ENCODE data around the gene CYP3A4. TPM values are rescaled to one million over a fixed set of nuclear protein-coding genes. Genes with fewer than 3 reads are reported as not detected.
"Not testable (repeated sequence)": the region's sequence is repeated elsewhere in the genome, so short reads cannot be mapped to it uniquely, and the experiment has no call there.

Gene CYP3A4
- total RNA-seq, 2 donors from 2014 or later = 0.14 TPM; not detected in 1

DNA sequence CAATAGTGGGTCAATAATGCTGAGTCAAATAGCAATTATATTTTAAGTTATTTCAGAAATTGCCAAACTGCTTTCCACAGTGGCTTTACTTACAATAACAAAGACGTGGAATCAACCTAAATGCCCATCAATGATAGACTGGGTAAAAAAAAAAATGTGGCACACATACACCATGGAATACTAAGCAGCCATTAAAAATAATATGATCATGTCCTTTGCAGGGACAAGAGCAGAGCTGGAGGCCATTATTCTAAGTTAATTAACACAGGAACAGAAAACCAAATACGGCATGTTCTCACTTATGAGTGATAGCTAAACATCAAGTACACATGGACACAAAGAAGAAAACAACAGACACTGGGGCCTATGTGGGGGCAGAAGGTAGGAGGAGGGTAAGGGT, 15.0 kb upstream of the CYP3A4 start:
- ATAC-seq (no peak), DNase-seq (ENCODE audit: low spot score in 2 of 2) (no peak)
- Mint-ChIP-seq H3K27ac (no peak overlapping the region), H3K36me3 (no peaks in the 10 kb centered on the region), H3K9me3 (no peaks in the 10 kb centered on the region)

DNA sequence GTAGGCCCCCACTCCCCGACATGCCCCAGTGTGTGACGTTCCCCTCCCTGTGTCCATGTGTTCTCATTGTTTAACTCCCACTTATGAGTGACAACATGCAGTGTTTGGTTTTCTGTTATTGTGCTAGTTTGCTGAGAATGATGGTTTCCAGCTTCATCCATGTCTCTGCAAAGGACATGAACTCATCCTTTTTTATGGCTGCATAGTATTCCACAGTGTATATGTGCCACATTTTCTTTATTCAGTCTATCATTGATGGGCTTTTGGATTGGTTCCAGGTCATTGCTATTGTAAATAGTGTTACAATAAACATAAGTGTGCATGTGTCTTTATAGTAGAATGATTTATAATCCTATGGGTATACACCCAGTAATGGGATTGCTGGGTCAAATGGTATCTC, 11.9 kb upstream of the CYP3A4 start:
- ATAC-seq; H3K27ac Mint-ChIP-seq; H3K9me3 Mint-ChIP-seq; H3K36me3 Mint-ChIP-seq; DNase-seq (ENCODE audit: low spot score in 2 of 2): not testable (repeated sequence)

DNA sequence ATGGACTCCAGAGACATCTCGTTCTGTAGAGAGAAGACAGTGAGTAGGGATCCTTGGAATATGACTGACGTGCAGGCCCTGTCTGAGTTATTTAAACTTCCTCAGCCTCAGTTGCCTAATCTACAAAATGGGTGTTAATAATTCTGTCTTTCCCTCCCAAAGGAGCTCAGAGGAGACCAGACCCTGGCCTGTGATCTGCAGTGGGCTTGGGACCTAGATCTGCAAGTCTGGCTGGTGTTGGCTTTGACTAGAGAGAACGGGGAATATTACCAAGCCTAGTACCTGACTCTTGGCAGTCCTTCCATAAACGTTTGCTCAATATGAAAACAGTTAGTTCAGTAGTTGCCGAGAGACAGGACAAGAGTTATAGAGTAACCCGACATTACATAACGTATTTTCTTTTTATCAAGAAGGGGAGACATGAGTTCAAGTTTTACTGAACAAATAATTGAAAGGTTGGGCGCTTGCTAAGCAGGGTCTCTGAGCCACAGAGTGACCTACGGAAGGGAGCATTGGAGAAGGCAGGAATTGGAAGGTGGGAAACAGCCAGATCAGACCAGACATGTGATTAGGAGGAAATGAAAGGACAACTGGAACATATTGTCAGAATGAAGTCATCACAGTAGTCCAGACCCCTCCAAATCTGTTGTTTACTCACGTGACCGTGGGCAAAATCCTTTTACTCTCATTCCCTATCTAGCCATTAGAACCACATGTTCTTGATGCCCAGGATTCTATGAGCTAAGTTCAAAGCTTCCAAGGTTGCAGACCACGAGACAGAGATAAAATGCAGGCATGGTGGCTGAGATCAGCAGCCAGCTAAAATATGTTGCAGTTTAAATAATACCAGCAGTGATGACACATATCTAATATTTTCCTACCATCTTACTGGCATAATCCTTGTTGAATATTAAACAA, 10.9 kb upstream of the CYP3A4 start:
- ATAC-seq (no peak), DNase-seq (ENCODE audit: low spot score in 2 of 2) (no peak)
- Mint-ChIP-seq H3K36me3 (peaks cover 1 to 7% of the 10 kb centered on the region in 2 donors), H3K9me3 (peaks cover 1 to 5% of the 10 kb centered on the region in 2 donors), H3K27ac (no peak overlapping the region)

DNA sequence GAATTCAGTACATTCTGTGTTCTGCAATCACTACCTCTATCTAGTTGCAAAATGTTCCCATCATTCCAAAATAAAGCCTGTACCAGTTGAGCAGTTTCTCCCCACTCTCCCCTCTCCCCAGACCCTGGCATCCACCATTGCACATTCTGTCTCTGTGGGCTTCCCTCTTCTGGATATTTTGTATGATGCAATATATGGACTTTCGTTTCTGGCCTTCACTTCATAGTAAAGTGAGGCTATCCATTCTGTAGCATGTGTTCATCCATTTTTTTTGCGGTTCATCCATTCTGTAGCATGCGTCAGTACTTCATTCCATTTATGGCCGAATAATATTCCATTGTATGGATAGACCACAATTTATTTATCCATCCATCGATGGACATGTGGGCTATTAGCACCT, 9.5 kb upstream of the CYP3A4 start:
- H3K36me3 Mint-ChIP-seq = peaks cover 6 to 12% of the 10 kb centered on the region in 2 donors
- no peak for ATAC-seq
- DNase-seq (ENCODE audit: low spot score in 2 of 2) = no peak
- H3K9me3 Mint-ChIP-seq = peaks cover 4 to 9% of the 10 kb centered on the region in 2 donors
- no peak overlapping the region for H3K27ac Mint-ChIP-seq

DNA sequence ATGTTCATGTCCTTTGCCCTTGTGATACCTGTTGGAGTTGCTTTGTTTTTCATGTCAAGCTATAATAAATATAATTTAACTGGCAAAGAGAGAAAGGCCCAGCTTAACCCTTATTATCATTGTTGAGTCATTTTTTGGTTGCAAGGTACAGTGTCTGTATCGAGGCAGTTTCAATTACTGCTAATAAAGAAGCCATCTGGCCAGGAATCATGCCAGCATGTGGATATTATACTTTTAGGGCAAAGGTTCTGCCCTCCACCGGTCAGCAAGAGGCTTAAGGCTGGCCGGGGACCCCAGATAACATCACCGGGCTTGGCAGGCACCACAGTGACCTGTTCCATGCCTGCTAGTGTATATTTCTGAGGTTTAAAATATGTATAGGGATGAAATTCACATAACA, 9.0 kb upstream of the CYP3A4 start:
- Mint-ChIP-seq H3K27ac (no peak overlapping the region), H3K36me3 (peaks cover 6 to 12% of the 10 kb centered on the region in 2 donors), H3K9me3 (peaks cover 4 to 9% of the 10 kb centered on the region in 2 donors)
- ATAC-seq = no peak
- no peak for DNase-seq (ENCODE audit: low spot score in 2 of 2)

DNA sequence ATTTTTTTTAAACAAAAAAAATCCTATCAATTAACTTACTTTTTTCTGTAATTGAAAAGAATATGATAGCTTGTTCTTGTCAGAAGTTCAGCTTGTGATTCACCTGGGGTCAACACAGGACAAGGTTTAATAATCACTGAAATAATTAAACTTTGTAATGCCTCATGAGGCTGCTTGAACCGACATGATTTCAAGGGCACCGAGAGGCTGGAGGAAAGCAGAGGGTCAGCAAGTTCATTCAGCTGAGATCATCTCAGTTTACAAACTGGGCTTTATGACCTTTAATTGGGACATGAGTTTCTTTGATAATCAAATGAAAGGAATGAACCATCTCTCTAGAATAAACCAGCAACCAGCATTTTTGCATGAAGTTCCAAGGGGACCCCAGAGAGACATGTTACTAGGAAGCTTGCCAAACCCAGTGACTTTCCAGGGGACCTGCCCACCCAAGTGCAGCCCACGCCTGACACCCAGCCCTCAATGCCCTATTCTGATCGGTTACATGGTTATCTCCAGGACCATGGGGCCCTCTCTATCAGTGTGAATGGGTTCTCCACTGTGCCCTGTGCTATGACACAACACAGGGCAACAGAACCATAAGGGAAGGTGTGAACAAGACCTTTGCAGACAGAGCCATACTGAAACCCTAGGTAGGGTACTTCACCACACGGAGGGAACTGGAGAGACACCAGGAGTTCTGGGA, 7.8 kb upstream of the CYP3A4 start:
- no peak for ATAC-seq
- no peak for DNase-seq (ENCODE audit: low spot score in 2 of 2)
- Mint-ChIP-seq H3K36me3 (peaks cover 6 to 12% of the 10 kb centered on the region in 2 donors), H3K27ac (no peak overlapping the region), H3K9me3 (peaks cover 4 to 9% of the 10 kb centered on the region in 2 donors)

DNA sequence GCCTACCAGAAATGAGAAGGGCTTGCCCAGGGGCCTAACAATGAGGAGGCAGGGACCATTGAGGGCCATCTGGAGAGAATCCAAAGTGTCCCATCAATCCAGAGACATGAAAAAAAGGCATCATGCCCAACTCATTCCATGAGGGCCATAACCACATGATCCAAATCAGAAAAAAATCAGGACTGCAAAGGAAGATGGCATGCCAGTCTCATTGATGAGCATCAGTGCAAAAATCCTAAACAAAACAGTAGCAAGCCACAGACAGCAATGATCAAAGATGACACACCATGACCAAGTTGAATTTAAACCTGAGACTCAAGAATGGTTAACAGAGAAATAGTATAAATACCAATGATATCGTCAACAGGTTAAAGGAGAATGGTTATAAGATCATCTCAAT, 7.0 kb upstream of the CYP3A4 start:
- Mint-ChIP-seq H3K9me3 (peaks cover 4 to 9% of the 10 kb centered on the region in 2 donors), H3K36me3 (peaks cover 6 to 12% of the 10 kb centered on the region in 2 donors), H3K27ac (peak overlapping the region in 1 of 2 donors; percentile 82)
- ATAC-seq (no peak), DNase-seq (ENCODE audit: low spot score in 2 of 2) (no peak)

DNA sequence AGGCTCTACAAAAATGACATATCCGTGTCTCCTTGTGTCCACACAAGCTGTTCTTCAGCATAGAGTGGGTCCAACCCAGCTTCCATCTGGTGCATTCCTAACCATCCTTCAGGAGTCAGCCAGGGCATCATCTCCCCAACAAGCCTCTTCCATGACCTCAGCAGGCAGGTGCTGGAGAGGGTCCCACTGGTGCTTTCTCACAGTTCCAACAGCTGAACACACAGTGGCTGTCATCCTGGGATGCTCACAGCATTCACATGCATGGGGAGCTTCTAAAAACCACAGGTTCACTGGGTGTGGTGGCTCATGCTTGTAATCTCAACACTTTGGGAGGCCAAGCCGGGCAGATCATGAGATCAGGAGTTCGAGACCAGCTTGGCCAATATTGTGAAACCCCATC, 6.4 kb upstream of the CYP3A4 start:
- ATAC-seq = no peak
- Mint-ChIP-seq H3K27ac (peak overlapping the region in 1 of 2 donors; percentile 82), H3K36me3 (peaks cover 6 to 12% of the 10 kb centered on the region in 2 donors), H3K9me3 (peaks cover 4 to 9% of the 10 kb centered on the region in 2 donors)
- DNase-seq (ENCODE audit: low spot score in 2 of 2) = no peak

DNA sequence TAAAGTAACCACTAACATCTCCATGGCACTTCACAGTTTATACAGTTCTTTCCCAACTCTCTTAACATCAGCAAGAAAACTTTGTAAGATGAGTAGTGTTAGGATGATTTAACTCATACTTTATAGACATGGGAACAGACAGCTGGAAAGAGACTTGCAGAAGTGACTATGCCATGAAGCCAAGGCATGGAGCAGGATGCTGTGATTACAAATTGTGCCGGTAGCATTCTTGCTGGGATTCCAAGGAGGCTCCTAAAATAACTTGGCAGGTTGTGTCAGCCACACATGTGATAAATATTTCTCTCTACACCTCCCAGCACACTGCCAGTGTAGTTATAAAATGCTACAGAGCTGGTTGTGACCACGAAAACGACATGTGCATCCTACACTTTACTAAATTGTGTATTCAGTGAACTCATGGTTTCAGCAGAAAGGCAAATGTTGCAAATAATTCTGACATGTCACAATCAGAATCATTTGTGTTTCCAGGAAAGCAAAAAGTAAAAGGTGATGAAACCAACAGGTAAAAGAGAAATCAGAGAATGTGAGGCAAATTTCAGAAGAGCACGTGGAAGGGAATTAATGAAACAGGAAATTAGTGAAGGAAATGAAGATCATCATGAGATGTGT, 5.6 kb upstream of the CYP3A4 start:
- ATAC-seq (peak; percentile 14 to 63), DNase-seq (ENCODE audit: low spot score in 2 of 2) (no peak)
- peaks cover 4 to 9% of the 10 kb centered on the region in 2 donors for H3K9me3 Mint-ChIP-seq
- H3K36me3 Mint-ChIP-seq = peaks cover 6 to 12% of the 10 kb centered on the region in 2 donors
- H3K27ac Mint-ChIP-seq = peak overlapping the region in 1 of 2 donors; percentile 82

DNA sequence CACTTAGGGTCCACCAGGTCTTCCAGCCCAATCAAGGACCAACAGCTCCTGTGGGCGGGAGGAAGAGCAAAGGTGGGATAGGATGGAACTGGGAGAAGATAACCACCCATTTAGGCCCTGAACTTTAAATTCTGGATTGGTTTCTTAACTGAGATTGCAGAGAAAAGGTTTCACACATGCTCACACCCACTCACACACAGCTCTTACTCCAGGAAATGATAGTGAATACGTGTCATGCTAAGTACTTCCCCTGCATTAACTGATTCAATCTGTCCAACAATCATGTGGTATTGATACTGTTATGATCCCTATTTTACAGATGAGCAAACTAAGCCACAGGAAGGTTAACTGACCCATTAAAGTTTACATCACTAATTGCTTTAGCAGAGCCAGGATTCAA, 4.6 kb upstream of the CYP3A4 start:
- peaks cover 4 to 9% of the 10 kb centered on the region in 2 donors for H3K9me3 Mint-ChIP-seq
- peak overlapping the region in 1 of 2 donors; percentile 82 for H3K27ac Mint-ChIP-seq
- peaks cover 6 to 12% of the 10 kb centered on the region in 2 donors for H3K36me3 Mint-ChIP-seq
- ATAC-seq = peak; percentile 89 to 93
- no peak for DNase-seq (ENCODE audit: low spot score in 2 of 2)

DNA sequence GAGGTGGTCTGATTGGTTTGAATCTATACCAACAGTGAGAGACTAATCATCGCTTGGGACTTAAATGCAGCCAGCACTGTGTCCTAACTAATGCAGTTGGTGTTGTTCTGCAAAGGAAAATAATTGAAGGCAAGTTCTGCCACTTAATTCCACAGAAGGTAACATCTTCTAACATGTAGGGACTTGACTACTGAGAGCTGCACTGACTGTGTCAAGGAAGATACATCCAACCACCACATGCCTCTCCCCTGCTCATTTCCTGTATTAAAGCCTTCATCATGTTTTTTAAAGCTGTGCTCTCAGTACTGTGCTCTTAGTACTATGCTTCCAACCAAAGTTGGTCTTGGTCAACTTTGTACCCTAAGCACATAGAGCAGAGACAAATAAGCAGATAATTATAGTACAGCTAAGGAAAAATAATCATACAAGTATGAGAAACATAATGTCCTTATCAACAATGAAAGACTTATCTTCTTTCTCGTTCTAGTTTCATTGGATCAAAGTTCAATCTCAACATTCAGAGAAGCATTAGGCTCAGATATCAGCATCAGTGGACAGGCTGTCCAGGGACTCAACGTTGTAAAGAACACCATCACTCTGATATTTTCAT, 2.8 kb upstream of the CYP3A4 start:
- Mint-ChIP-seq H3K36me3 (peaks cover 6 to 12% of the 10 kb centered on the region in 2 donors), H3K27ac (no peak overlapping the region), H3K9me3 (peaks cover 4 to 9% of the 10 kb centered on the region in 2 donors)
- DNase-seq (ENCODE audit: low spot score in 2 of 2) (no peak), ATAC-seq (no peak)

DNA sequence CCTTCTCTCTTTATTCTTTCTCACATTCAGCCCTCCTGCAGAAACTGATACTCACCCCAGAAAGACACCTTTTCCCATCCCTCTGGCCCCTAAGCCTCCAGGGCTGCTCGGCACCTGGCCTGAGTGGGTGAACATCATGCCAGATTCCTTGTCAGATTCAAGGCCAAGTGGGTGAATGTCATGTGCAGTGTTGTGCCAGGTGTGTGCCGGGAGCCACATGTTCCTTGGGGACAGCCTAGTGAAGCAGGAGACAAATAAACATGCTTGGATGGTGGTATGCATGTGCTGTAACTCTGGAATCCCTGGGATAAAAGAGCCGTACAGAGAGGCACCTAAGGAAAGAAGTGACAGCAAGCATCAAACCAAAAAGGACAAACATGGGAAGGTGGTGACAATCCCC, 1.7 kb upstream of the CYP3A4 start:
- H3K36me3 Mint-ChIP-seq = peaks cover 6 to 12% of the 10 kb centered on the region in 2 donors
- not testable (repeated sequence) for ATAC-seq; H3K9me3 Mint-ChIP-seq; H3K27ac Mint-ChIP-seq; DNase-seq (ENCODE audit: low spot score in 2 of 2)

DNA sequence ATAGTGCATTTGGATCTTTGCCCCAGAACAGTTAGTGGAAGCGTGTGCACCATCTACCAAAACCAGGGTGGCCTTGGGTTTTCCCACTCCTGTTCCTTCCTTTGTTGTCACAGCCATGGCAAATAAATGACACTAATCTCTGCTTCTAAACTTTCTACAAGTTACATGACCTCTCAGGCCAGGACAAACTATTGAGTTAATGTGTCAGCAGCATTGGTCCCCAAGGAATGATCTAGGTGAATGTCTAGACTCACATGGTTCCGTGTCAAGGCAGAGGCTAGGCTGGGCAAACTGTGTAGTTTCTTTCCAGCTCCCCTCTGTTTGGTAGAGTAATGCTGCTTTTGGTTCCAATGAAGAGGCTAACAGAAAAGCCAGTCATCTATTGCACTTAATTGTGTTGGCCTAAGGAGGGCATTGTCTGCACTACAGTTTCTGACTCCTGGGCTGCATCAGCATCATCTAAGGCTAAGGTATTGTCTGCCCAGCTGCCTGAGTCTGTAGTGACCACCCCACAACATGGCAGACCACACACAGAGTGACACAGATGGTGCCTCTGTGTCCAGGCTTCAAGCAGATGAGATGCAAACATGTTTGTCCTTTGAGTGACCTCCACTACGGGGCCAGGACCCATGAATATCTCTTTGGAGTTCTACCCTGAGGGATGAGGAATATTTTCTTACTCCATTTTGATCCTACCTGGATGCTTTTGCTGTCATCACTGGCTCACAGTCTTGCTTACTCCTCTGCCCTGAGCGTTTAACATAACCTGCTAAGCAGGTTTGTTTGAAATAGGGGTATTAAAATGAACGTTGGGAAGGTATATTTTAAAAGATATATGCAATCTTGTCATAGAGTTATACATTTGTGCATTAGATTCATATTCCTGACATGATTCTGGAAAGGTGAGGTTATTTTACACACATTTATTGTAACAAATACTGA, 1.7 kb downstream of the CYP3A4 start:
- ATAC-seq = no peak

DNA sequence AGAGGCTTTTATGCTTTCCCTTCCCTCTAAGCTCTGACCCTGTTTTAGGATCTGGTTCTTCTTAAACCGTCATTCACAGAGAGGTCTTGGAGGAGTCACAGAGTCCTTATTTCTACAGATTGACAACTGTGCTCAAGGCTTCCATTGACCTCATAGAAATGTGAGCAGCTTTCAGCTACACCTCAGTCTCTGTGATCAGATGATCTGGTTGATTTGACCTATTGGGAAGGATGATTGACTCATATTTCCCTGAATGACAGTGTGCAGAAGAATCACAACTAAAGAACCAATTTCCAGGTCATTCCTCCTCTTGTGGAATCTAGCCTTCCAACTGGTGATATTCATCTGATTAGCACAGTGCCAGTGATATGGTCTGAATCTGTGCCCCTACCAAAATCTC, 3.4 kb downstream of the CYP3A4 start:
- H3K27ac Mint-ChIP-seq = no peak overlapping the region
- H3K36me3 Mint-ChIP-seq = peaks cover 0 to 7% of the 10 kb centered on the region in 2 donors
- H3K9me3 Mint-ChIP-seq = no peaks in the 10 kb centered on the region
- ATAC-seq = peak; percentile 54 to 70
- DNase-seq (ENCODE audit: low spot score in 2 of 2) = no peak

More for the DNA sequence above, 1.7 kb downstream of the CYP3A4 start:
- H3K9me3 Mint-ChIP-seq = no peaks in the 10 kb centered on the region
- DNase-seq (ENCODE audit: low spot score in 2 of 2) = no peak
- no peaks in the 10 kb centered on the region for H3K36me3 Mint-ChIP-seq
- H3K27ac Mint-ChIP-seq = no peak overlapping the region

DNA sequence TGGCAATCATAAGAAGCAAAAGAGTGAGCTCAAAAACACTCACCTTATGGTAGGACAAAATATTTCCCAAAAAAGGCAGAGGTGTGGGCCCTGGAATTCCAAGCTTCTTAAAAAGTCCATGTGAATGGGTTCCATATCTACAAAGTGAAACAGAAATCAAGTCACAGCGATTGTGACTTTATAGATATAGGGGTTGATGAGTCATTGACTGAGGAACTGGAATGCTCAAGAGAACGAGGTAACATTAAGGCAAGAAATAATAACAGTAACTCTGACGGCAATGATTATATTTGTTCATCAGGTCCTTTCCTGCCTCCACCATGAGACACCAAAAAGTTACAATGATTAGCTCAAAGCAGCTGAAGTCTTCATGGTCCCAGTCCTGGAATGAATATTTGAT, 4.0 kb downstream of the CYP3A4 start:
- Mint-ChIP-seq H3K9me3 (peaks cover 0 to 5% of the 10 kb centered on the region in 2 donors), H3K36me3 (peaks cover 0 to 13% of the 10 kb centered on the region in 2 donors), H3K27ac (no peak overlapping the region)
- DNase-seq (ENCODE audit: low spot score in 2 of 2) (no peak), ATAC-seq (no peak)

All from activated naive CD4-positive, alpha-beta T cell treated with anti-CD3 and anti-CD28 coated beads, Interleukin-2, amount 50 U/mL, for 72 hours (primary cell).